PC-3 (cell line): Measurements from ENCODE around the gene MMP7. TPM values are rescaled to one million over a fixed set of nuclear protein-coding genes. Genes with fewer than 3 reads are reported as not detected.
A peak's percentile ranks its signal among the peaks of the same experiment; 100 is the strongest.

Source experiments
- ATAC-seq: fragments of 200-7000 bp; cut with Tn5 transposase; 2 replicates; pipeline ENCODE4 v1.9.1; 2020; ENCODE audit warnings: mild to moderate bottlenecking, moderate library complexity
- BruUV-seq: library from RNA; stranded (reverse); fragments of 400-500 nt; replicated peaks from 2 replicates; lab custom pipeline; 2021; lab: Mats Ljungman, UMichigan
- CTCF ChIA-PET: fragments of 300-600 bp; sonication (Branson Sonifier 250); formaldehyde crosslinking; loops from one replicate; lab custom pipeline; 2022; ENCODE audit warnings: antibody characterized with exemption; lab: Charles Lee
- POLR2A ChIA-PET: fragments of 300-600 bp; sonication (Branson Sonifier 250); formaldehyde crosslinking; loops from one replicate; lab custom pipeline; 2022; ENCODE audit warnings: antibody characterized with exemption; ENCODE audit not compliant: unreplicated experiment; lab: Charles Lee
- DNase-seq: peaks from one replicate; pipeline ENCODE4 v3.0.0-alpha.2; 2015
- H2AFZ ChIP-seq: fragments of 300-600 bp; sonication (generic); 2 replicates; pipeline ENCODE4 v1.6.0; 2016; ENCODE audit warnings: antibody characterized with exemption, low read length
- H3F3A ChIP-seq: fragments of 300-600 bp; sonication (generic); one replicate; pipeline ENCODE4 v1.6.0; 2017; ENCODE audit warnings: antibody characterized with exemption, low read length, control low read depth, mild to moderate bottlenecking; ENCODE audit not compliant: unreplicated experiment
- H3K27ac ChIP-seq: fragments of 300-600 bp; sonication (generic); 2 replicates; pipeline ENCODE4 v1.5.1; 2016; ENCODE audit warnings: mild to moderate bottlenecking, low read length
- H3K27me3 ChIP-seq: fragments of 300-600 bp; sonication (generic); 2 replicates; pipeline ENCODE4 v1.6.1; 2016; ENCODE audit warnings: low read length, mixed read lengths
- H3K36me3 ChIP-seq: fragments of 300-600 bp; sonication (generic); 2 replicates; pipeline ENCODE4 v1.6.1; 2016; ENCODE audit warnings: low read depth, mixed run types, low read length, mixed read lengths
- H3K4me1 ChIP-seq: fragments of 300-600 bp; sonication (generic); 2 replicates; pipeline ENCODE4 v1.5.1; 2016; ENCODE audit warnings: low read length; ENCODE audit not compliant: insufficient read depth
- H3K4me2 ChIP-seq: fragments of 300-600 bp; sonication (generic); 2 replicates; pipeline ENCODE4 v1.6.0; 2016; ENCODE audit warnings: low read length
- H3K4me3 ChIP-seq: fragments of 300-600 bp; sonication (generic); 2 replicates; pipeline ENCODE4 v1.5.1; 2016; ENCODE audit warnings: mild to moderate bottlenecking, low read length, mixed read lengths
- H3K79me2 ChIP-seq: fragments of 300-600 bp; sonication (generic); 2 replicates; pipeline ENCODE4 v1.6.1; 2017; ENCODE audit warnings: low read length, mixed read lengths
- H3K9ac ChIP-seq: fragments of 300-600 bp; sonication (generic); 2 replicates; pipeline ENCODE4 v1.6.0; 2016; ENCODE audit warnings: mild to moderate bottlenecking, low read length
- H3K9me2 ChIP-seq: fragments of 300-600 bp; sonication (generic); replicated peaks from 2 replicates; pipeline ENCODE4 v1.6.1; 2016; ENCODE audit warnings: mixed run types, low read length, mixed read lengths
- H3K9me3 ChIP-seq: fragments of 300-600 bp; sonication (generic); 2 replicates; pipeline ENCODE4 v1.6.1; 2016; ENCODE audit warnings: low read length, mixed read lengths
- H4K20me1 ChIP-seq: fragments of 300-600 bp; sonication (generic); 2 replicates; pipeline ENCODE4 v1.6.1; 2016; ENCODE audit warnings: low read length, mixed read lengths
- EZH2 ChIP-seq: fragments of 300-600 bp; sonication (generic); IDR thresholded peaks from one replicate; pipeline ENCODE4 v1.6.1; 2017; ENCODE audit warnings: antibody characterized with exemption, mild to moderate bottlenecking, low read length; ENCODE audit not compliant: unreplicated experiment
- EZH2phosphoT487 ChIP-seq: fragments of 300-600 bp; sonication (generic); IDR thresholded peaks from 2 replicates; pipeline ENCODE4 v1.6.1; 2018; ENCODE audit warnings: mild to moderate bottlenecking, antibody characterized with exemption, low read length, borderline replicate concordance
- intact Hi-C: fragments of 100-400 bp; cut with micrococcal nuclease; formaldehyde crosslinking; loops from 2 replicates; pipeline ENCODE4 v1.9.0; 2023
- total RNA-seq: library from RNA; depleted of rRNA; stranded (reverse); fragments of >200 nt; gene quantifications from 2 replicates; pipeline ENCODE4 v1.2.3, GENCODE V29; 2014
- TF ChIP-seq, protein P1 (sequence below): fragments of 300-600 bp; sonication (generic); conservative IDR thresholded peaks from 2 replicates; pipeline ENCODE4 v1.5.1; 2017; ENCODE audit warnings: antibody characterized with exemption, low read depth, mild to moderate bottlenecking, low read length

Gene MMP7
- total RNA-seq, 1 experiment from 2014 or later: 0.18 TPM

DNA sequence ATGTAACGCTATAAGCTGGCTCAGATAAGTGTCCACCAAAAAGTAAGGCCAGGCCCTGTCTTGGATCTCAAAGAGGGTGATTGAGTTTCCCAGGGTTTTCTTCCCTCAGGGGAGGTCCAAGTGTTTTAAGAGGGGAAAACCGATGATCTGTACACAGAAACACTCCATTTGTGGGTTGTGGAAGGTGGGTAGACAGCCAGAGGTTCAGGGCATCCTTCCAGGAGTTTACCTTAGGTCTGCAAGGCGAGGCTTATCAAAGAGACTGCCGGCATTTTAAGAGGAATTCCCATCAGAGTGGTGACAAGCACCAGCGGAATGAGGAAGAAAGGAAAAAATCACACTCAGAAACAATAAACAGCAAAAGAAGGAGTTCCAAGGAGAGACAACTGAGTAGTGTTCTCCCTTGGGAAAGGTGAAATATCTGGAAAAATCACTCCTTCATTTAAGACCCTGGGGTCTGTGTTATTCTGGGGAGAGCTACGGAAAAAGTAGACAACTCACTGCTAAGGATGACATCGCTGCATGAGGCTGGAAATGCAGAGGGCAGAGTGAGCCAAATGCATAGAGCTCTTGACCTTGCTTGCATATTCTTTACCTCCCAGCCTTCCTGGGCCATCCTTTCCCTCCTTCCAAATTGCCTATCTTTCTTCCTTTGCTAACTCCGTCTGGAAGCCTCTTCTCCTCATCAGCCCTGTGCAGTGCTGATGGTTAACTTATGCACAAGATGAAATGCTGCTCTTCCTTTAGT is 22.1 kb upstream of the MMP7 start:
- Histone ChIP-seq H4K20me1 (no peaks in the 10 kb centered on the region), H3K27ac (peak overlapping the region; percentile 95), H3F3A (no peaks in the 10 kb centered on the region), H3K9ac (peak overlapping the region; percentile 76), H3K36me3 (no peaks in the 10 kb centered on the region), H3K9me2 (no peaks in the 10 kb centered on the region), H3K4me2 (peak overlapping the region; percentile 59), H3K9me3 (no peaks in the 10 kb centered on the region), H3K27me3 (no peaks in the 10 kb centered on the region), H3K4me3 (0 out of 2 replicates have a peak overlapping the region, but pooled peaks have one; percentile 2), H3K4me1 (peaks cover 43% of the 10 kb centered on the region), H2AFZ (peak overlapping the region; percentile 51), H3K79me2 (no peaks in the 10 kb centered on the region)
- TF ChIP-seq EZH2 (no peak), EZH2phosphoT487 (no peak)
- TF ChIP-seq, protein P1, sequence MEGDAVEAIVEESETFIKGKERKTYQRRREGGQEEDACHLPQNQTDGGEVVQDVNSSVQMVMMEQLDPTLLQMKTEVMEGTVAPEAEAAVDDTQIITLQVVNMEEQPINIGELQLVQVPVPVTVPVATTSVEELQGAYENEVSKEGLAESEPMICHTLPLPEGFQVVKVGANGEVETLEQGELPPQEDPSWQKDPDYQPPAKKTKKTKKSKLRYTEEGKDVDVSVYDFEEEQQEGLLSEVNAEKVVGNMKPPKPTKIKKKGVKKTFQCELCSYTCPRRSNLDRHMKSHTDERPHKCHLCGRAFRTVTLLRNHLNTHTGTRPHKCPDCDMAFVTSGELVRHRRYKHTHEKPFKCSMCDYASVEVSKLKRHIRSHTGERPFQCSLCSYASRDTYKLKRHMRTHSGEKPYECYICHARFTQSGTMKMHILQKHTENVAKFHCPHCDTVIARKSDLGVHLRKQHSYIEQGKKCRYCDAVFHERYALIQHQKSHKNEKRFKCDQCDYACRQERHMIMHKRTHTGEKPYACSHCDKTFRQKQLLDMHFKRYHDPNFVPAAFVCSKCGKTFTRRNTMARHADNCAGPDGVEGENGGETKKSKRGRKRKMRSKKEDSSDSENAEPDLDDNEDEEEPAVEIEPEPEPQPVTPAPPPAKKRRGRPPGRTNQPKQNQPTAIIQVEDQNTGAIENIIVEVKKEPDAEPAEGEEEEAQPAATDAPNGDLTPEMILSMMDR: no peak
- POLR2A ChIA-PET: interaction anchor here (0.5 to 0.6 kb wide), 2 partner anchors 12 to 986 kb away, joined by 3 read pairs; no protein-coding TSS in a partner anchor
- no TSS peak for BruUV-seq
- CTCF ChIA-PET: no interaction called here
- DNase-seq (peak; percentile 98), ATAC-seq (peak; percentile 72)
- intact Hi-C loops: no loop called here

DNA sequence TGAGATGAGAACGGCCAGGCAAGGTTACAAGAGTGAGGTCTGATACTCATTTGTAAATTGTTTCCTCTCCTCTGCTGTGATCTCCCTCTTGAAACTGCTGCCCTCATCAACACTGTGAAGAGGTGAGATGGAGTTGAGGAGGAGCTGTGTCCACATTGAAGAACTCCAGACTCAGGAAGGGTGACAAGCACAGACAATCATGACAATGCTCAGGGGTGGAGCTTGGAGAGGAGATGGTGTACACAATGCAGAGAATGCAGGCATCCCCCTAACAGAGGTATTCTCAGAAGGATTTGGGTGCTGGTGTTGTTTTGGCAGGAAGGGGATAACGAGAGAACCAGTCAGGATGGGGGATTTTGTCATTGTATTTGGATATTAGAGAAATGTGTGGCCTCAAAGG is 21.5 kb upstream of the MMP7 start:
- Histone ChIP-seq H3K9ac (peak overlapping the region; percentile 69), H3F3A (no peaks in the 10 kb centered on the region), H3K4me2 (peak overlapping the region; percentile 59), H3K4me3 (no peak overlapping the region; the same call in 1 of the 2 replicates), H3K27ac (peak overlapping the region; percentile 95), H3K9me2 (no peaks in the 10 kb centered on the region), H3K9me3 (no peaks in the 10 kb centered on the region), H3K27me3 (no peaks in the 10 kb centered on the region), H2AFZ (peak overlapping the region; percentile 51), H3K4me1 (peaks cover 47% of the 10 kb centered on the region), H3K36me3 (no peaks in the 10 kb centered on the region), H4K20me1 (no peaks in the 10 kb centered on the region), H3K79me2 (no peaks in the 10 kb centered on the region)
- ChIA-PET CTCF (no interaction called here), POLR2A (interaction anchor here (0.5 kb wide), 1 partner anchor 987 kb away, joined by 3 read pairs; no protein-coding TSS in a partner anchor)
- BruUV-seq: no TSS peak
- TF ChIP-seq, protein P1: no peak
- no peak for TF ChIP-seq EZH2phosphoT487
- no peak for TF ChIP-seq EZH2
- intact Hi-C loops: no loop called here
- DNase-seq (no peak), ATAC-seq (peak; percentile 36)
